Fibroblast of lung (primary cell): Measurements from ENCODE around the gene CYSTM1.

Experiments
- CTCF ChIP-seq, 2 donors: IDR thresholded peaks in 1 of 2; conservative IDR thresholded peaks in 1 of 2; 1 replicate in 1 of 2; 2 replicates in 1 of 2; pipeline ENCODE4 v1.5.1; 2011 to 2012; ENCODE audit warnings: low read length in 2 of 2, control low read depth in 1 of 2, inconsistent platforms in 1 of 2, low read depth in 1 of 2, mild to moderate bottlenecking in 1 of 2
- EZH2 ChIP-seq: IDR thresholded peaks from 2 replicates; pipeline ENCODE4 v1.5.1; 2012; ENCODE audit warnings: low read length, control low read depth, mild to moderate bottlenecking; ENCODE audit errors: missing control alignments

- TF ChIP-seq CTCF (conservative IDR thresholded peaks at IDR 0.05 in 1 of 2, IDR thresholded peaks at IDR 0.05 in 1 of 2; ENCODE audit: low read depth in 1 of 2, low read length in 2 of 2) (no peak), EZH2 (no peak)
Measured at GRCh38 chr5:140134277-140134935, 40.6 kb upstream of the CYSTM1 start.
